GM12878 (cell line): ENCODE results near the gene ZFP62. TPM values are rescaled to one million over a fixed set of nuclear protein-coding genes. Genes with fewer than 3 reads are reported as not detected.

Experiments used
- BMI1 ChIP-seq: fragments of 450-650 bp; IDR thresholded peaks from 2 replicates; pipeline ENCODE4 v1.6.1; 2016; ENCODE audit warnings: mild to moderate bottlenecking, moderate library complexity, borderline replicate concordance
- CTCF ChIP-seq, 3 experiments: IDR thresholded peaks in 2 of 3; conservative IDR thresholded peaks in 1 of 3; 2 replicates each; pipeline ENCODE4 v1.5.1; 2011; ENCODE audit warnings: low read depth in 3 of 3, low read length in 3 of 3, mild to moderate bottlenecking in 3 of 3, control low read depth in 2 of 3, moderate library complexity in 2 of 3, inconsistent platforms in 1 of 3, mixed read lengths in 1 of 3; ENCODE audit not compliant: control insufficient read depth in 2 of 3, insufficient read depth in 1 of 3; ENCODE audit errors: extremely low read depth in 1 of 3
- HCFC1 ChIP-seq: fragments of 150-350 bp; IDR thresholded peaks from 2 replicates; pipeline ENCODE4 v1.6.1; 2014; ENCODE audit warnings: low read length
- HDGF ChIP-seq: fragments of 450-650 bp; IDR thresholded peaks from 2 replicates; pipeline ENCODE4 v1.6.1; 2016; ENCODE audit warnings: antibody characterized with exemption
- IRF5 ChIP-seq: fragments of 450-650 bp; IDR thresholded peaks from 2 replicates; pipeline ENCODE4 v1.6.1; 2017; ENCODE audit warnings: borderline replicate concordance
- MTA3 ChIP-seq: IDR thresholded peaks from 2 replicates; pipeline ENCODE4 v1.6.1; 2012; ENCODE audit warnings: low read length, inconsistent platforms, borderline replicate concordance
- PKNOX1 ChIP-seq: fragments of 450-650 bp; IDR thresholded peaks from 2 replicates; pipeline ENCODE4 v1.6.1; 2016; ENCODE audit warnings: mild to moderate bottlenecking
- POLR2A ChIP-seq: IDR thresholded peaks from 2 replicates; pipeline ENCODE4 v1.6.1; 2011; ENCODE audit warnings: low read depth, mild to moderate bottlenecking, low read length
- POLR2AphosphoS5 ChIP-seq: IDR thresholded peaks from 2 replicates; pipeline ENCODE4 v1.6.1; 2011; ENCODE audit warnings: mild to moderate bottlenecking, low read length, inconsistent platforms
- RELA ChIP-seq: fragments of 450-650 bp; IDR thresholded peaks from 2 replicates; pipeline ENCODE4 v1.8.0; 2014; ENCODE audit warnings: borderline replicate concordance; ENCODE audit not compliant: partially characterized antibody
- ZNF687 ChIP-seq: fragments of 450-650 bp; IDR thresholded peaks from 2 replicates; pipeline ENCODE4 v1.6.1; 2017; ENCODE audit warnings: mild to moderate bottlenecking, moderate library complexity
- polyA plus RNA-seq, 11 experiments: library from polyadenylated mRNA; depleted of rRNA in 4 of 11; unstranded in 6 of 11; stranded (reverse) in 5 of 11; fragments of >200 nt; fragmentation: Nextera tagmentation in 4 of 11; fragmentation: Illumina TruSeq in 1 of 11; extraction: Ambion mirVana in 4 of 11; extraction: Trizol in 1 of 11; gene quantifications; 1 replicate in 1 of 11; 2 replicates in 10 of 11; pipeline versions ENCODE4 v1.2.1 to v1.2.3, GENCODE V29; 2011 to 2016; ENCODE audit warnings: inconsistent platforms in 2 of 11, missing spikeins in 2 of 11, low read depth in 1 of 11
- total RNA-seq, 4 experiments: library from RNA; depleted of rRNA in 3 of 4; stranded (reverse); fragments of >200 nt in 3 of 4; fragmentation: Illumina TruSeq in 1 of 4; extraction: Trizol in 1 of 4; gene quantifications; 2 replicates each; pipeline versions ENCODE4 v1.2.1 to v1.2.3, GENCODE V29; 2013 to 2021

ZFP62 gene
- total and polyA plus RNA-seq, 10 of the 15 experiments (the other 5 are each of a cell fraction or from before 2014, with no cell fraction given) = 9.2 to 39.7 (median 21.1) TPM

GRCh38 chr5:180866985-180867384 is 5.9 kb upstream of the ZFP62 start (continued):
- TF ChIP-seq IRF5 = no peak
- TF ChIP-seq POLR2AphosphoS5 = no peak
- no peak for TF ChIP-seq PKNOX1
- no peak for TF ChIP-seq HCFC1
- TF ChIP-seq CTCF (IDR thresholded peaks at IDR 0.05 in 2 of 3, conservative IDR thresholded peaks at IDR 0.05 in 1 of 3; ENCODE audit: control insufficient read depth in 2 of 3, extremely low read depth in 1 of 3, insufficient read depth in 1 of 3, low read depth in 3 of 3, low read length in 3 of 3) = no peak
- TF ChIP-seq HDGF = no peak
- no peak for TF ChIP-seq RELA
- TF ChIP-seq MTA3 = no peak
- no peak for TF ChIP-seq POLR2A
- TF ChIP-seq ZNF687 = no peak
- no peak for TF ChIP-seq BMI1
